GM21423 (cell line): ENCODE data around the gene MYL12A.

Experiments used
- ATAC-seq: cut with Tn5 transposase; IDR thresholded peaks from one replicate; pipeline ENCODE4 v1.9.1; 2021; ENCODE audit warnings: mild to moderate bottlenecking, moderate library complexity; ENCODE audit not compliant: unreplicated experiment

The MYL12A gene

DNA sequence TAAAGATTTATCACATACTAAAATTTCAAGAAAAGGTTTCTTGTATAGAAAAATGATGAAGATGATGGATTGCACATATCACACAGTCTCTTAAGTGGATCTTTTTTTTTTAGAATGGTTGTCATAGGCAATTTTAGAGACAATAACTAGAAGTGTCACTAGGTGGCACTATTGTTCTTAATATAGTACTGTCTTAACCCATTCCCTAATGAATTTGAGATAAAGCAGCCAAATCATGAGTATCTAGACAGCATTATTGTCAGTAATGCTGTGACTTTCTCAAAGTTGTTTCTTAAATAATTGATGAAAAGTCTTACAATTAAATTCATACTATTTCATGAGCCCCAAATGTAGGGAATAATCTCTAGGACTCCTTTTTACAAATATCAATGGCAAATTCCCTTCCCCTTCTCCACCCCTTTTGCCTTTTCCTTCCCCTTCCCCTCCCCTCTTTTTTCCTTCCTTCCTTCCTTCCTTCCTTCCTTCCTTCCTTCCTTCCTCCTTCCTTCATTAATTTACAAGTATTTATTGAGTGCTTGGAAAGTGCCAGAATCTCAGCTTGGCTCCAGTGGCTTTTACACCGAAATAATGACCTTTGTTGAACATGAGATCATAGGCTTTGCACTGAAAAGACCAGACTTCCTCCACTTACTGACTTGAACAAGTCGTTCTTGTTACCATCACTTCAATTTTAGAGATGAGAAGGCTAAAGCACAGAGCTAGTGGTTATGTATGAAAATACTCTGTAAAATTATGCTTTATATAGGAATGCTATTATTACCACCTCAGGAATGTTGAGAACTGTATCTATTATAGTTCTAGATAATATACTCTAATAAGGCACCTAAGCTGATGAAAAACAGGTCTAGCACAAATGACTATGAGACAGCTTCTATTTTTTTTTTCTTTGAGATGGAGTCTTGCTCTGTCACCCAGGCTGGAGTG, 34.1 kb downstream of the MYL12A start:
- no peak for ATAC-seq

GRCh38 chr18:3283253-3283863, 35.8 kb downstream of the MYL12A start:
- no peak for ATAC-seq

- ATAC-seq, result no peak
These were observed 36.3 kb downstream of the MYL12A start for GRCh38 chr18:3283908-3284307.

- ATAC-seq, result no peak
These were observed 36.9 kb downstream of the MYL12A start for GRCh38 chr18:3284501-3284900.

DNA sequence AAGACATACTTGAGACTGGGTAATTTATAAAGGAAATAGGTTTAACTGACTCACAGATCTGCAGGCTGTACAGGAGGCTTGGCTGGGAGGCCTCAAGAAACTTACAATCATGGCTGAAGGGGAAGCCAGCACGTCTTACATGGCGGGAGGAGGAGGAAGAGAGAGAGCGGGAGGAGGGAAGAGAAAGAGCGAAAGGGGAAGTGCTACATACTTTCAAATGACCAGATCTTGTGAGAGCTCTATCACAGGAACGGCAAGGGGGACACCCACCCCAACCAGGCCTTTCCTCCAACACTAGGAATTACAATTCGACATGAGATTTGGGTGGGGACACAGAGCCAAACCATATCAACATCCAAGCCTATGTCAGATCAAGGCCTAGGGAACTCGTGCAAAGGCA, 38.6 kb downstream of the MYL12A start:
- ATAC-seq, result no peak

DNA sequence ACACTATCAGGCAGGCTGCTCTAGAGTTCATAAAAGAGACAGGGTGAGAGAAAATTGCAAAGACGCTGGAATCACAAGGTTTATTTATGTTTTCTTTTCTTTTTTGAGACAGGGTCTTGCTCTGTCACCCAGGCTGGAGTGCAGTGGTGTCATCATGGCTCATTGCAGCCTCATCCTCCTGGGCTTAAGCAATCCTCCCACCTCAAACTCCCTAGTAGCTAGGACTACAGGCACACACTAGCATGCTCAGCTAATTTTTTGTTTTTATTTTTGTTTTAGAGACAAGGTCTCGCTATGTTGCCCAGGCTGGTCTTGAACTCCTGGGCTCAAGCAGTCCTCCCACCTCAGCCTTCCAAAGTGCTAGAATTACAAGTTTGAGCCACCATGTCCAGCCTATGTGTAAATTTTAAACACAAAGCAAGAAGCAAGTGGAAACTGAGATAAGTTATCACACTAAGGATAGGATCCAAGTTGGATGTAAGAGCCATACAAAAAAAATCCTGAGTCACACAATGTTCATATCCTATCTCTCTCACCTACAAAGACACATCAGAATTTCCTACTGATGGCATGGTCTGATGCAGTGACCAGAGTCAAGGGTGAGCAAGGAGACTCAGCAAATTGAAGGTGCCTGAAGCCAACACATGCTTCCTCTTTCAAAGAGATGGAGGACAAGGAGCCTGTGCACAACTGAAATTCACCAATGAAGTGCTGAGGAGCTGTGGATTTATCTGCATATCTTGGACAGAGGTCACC, 45.8 kb downstream of the MYL12A start:
- no peak for ATAC-seq

GRCh38 chr18:3294435-3295080, 47.0 kb downstream of the MYL12A start:
- no peak for ATAC-seq

- ATAC-seq, result peak; percentile 97
These were observed 49.7 kb downstream of the MYL12A start for GRCh38 chr18:3297025-3297984.

DNA sequence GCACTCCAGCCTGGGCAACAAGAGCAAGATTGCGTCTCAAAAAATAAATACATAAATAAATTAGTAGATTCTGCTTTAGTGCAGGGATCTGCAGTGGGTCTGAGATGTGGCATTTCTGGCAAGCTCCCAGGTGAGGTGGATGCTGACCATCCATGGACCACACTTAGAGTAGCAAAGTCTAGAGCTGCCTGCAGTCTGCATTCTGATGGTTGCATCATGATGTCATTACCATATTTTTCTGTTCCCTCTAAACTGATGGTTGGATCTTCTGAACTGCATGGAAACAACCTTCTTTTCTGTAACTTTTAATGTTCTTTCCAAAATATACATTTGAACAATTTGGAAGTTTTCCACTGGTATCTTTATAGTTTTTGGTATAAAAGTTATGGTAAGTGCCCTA, 57.2 kb downstream of the MYL12A start:
- ATAC-seq, result no peak

DNA sequence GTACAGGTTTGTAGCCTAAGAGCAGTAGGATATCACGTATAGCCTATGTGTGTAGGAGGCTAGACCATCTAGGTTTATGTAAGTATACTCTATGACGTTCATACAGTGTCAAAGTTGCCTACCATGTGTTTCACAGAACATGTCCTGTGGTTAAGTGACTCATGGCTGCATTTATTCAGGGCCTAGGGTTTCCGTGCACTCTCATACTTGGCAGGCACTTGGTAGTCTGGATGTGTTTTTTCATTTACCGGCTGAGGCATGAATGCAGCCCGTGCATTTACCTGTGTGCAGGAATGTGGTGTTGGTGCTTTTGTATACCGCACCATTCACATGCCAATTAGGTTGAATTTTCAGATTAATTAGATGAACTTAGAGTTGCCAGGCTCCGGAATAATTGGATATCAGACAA, 57.8 kb downstream of the MYL12A start:
- no peak for ATAC-seq
